LHCN-M2 (cell line): ENCODE data around the gene MPHOSPH9. TPM values are rescaled to one million over a fixed set of nuclear protein-coding genes. Genes with fewer than 3 reads are reported as not detected.

Experiments
- DNase-seq: peaks from one replicate; pipeline ENCODE4 v3.0.0-alpha.2; 2012; ENCODE audit warnings: low read depth
- polyA plus RNA-seq: library from polyadenylated mRNA; unstranded; fragments of >200 nt; gene quantifications from one replicate; pipeline ENCODE4 v1.2.1, GENCODE V29; 2012; ENCODE audit warnings: missing spikeins
- total RNA-seq: library from RNA; depleted of rRNA; stranded (reverse); fragments of >200 nt; gene quantifications from 2 replicates; pipeline ENCODE4 v1.2.3, GENCODE V29; 2014; rRNA removed

The MPHOSPH9 gene
- 52.6 and 67.5 TPM in 2 replicates for total RNA-seq
- 7.8 TPM for polyA plus RNA-seq

- DNase-seq: peak; percentile 100
Observed at GRCh38 chr12:123232807-123233504, at the start of gene MPHOSPH9, which contains the start of gene MTRFR. TSS of gene MPHOSPH9 (minus strand) at chr12:123233141. CDS start at chr12:123230364, 2,777 bp downstream. TSS of gene MTRFR (plus strand) at chr12:123233436. CDS start at chr12:123253675, 20,239 bp downstream.

- DNase-seq: no peak
Observed at GRCh38 chr12:123282111-123282510, 49.2 kb upstream of the MPHOSPH9 start.

GRCh38 chr12:123280971-123281370 lies 48.0 kb upstream of the MPHOSPH9 start:
- no peak for DNase-seq

- DNase-seq: no peak
Observed at GRCh38 chr12:123278101-123278627, 45.2 kb upstream of the MPHOSPH9 start.

GRCh38 chr12:123273166-123273565 lies 40.2 kb upstream of the MPHOSPH9 start:
- no peak for DNase-seq

GRCh38 chr12:123271001-123271668 lies 38.2 kb upstream of the MPHOSPH9 start:
- peak; percentile 49 for DNase-seq

- peak; percentile 39 for DNase-seq
Observed at GRCh38 chr12:123270214-123271000, 37.5 kb upstream of the MPHOSPH9 start.

- DNase-seq: no peak
Observed at GRCh38 chr12:123269896-123270213, 36.9 kb upstream of the MPHOSPH9 start.

GRCh38 chr12:123269395-123269892 lies 36.5 kb upstream of the MPHOSPH9 start:
- peak; percentile 80 for DNase-seq

- no peak for DNase-seq
Observed at GRCh38 chr12:123268850-123269249, 35.9 kb upstream of the MPHOSPH9 start.

GRCh38 chr12:123267991-123268843 lies 35.3 kb upstream of the MPHOSPH9 start:
- peak; percentile 95 for DNase-seq

GRCh38 chr12:123267335-123267920 lies 34.5 kb upstream of the MPHOSPH9 start:
- no peak for DNase-seq

GRCh38 chr12:123266679-123267277 lies 33.8 kb upstream of the MPHOSPH9 start:
- no peak for DNase-seq

GRCh38 chr12:123265851-123266678 lies 33.1 kb upstream of the MPHOSPH9 start:
- no peak for DNase-seq

GRCh38 chr12:123264642-123265041 lies 31.7 kb upstream of the MPHOSPH9 start:
- DNase-seq: no peak

GRCh38 chr12:123263196-123263817 lies 30.4 kb upstream of the MPHOSPH9 start:
- DNase-seq: no peak

- DNase-seq: no peak
Observed at GRCh38 chr12:123261196-123261595, 28.3 kb upstream of the MPHOSPH9 start.

GRCh38 chr12:123260081-123260480 lies 27.1 kb upstream of the MPHOSPH9 start:
- DNase-seq: no peak

- DNase-seq: no peak
Observed at GRCh38 chr12:123258593-123258992, 25.7 kb upstream of the MPHOSPH9 start.
